Stimulated activated CD4-positive, alpha-beta T cell treated with anti-CD3 and anti-CD28 coated beads, Interleukin-12 subunit alpha, Interleukin-12 subunit beta, amount 100 ng/mL, for 24 hours (primary cell): ENCODE measurements around the gene RINL.
A peak's percentile ranks its signal among the peaks of the same experiment; 100 is the strongest.
"Not testable (repeated sequence)": the region's sequence is repeated elsewhere in the genome, so short reads cannot be mapped to it uniquely, and the experiment has no call there.

ENCODE experiments used
- DNase-seq, 2 experiments: peaks; one replicate each; pipeline ENCODE4 v3.0.0-alpha.2; 2020; ENCODE audit warnings: low read depth in 2 of 2

Gene RINL

DNA sequence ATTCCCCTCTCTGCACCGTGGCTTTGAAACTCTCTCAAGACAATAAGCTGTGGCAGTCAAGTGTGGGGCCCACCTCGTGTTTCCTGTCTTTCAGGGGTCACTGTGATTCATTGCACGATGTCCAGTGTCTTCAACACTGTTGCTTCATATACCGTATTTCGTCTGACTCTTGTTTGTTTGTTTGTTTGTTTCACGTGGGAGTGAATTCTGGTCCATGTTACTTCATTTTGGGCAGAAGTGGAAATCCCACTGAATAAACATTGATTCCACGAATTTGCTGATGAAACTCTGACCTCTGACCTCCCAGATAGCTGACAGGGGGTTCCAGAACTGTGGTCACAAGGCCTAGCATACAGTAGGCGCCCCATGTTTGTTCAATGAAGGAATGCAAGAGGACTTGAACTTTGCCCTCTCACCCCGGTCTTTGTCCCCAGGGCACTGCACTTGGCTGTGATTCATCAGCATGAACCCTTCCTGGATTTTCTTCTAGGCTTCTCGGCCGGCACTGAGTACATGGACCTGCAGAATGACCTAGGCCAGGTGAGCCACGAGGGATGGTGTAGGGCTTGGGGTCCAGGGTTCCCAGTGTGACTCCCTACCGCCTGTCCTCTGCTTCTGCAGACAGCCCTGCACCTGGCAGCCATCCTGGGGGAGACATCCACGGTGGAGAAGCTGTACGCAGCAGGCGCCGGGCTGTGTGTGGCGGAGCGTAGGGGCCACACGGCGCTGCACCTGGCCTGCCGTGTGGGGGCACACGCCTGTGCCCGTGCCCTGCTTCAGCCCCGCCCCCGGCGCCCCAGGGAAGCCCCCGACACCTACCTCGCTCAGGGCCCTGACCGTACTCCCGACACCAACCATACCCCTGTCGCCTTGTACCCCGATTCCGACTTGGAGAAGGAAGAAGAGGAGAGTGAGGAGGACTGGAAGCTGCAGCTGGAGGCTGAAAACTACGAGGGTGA is 26.8 kb upstream of the RINL start:
- DNase-seq = no peak

DNA sequence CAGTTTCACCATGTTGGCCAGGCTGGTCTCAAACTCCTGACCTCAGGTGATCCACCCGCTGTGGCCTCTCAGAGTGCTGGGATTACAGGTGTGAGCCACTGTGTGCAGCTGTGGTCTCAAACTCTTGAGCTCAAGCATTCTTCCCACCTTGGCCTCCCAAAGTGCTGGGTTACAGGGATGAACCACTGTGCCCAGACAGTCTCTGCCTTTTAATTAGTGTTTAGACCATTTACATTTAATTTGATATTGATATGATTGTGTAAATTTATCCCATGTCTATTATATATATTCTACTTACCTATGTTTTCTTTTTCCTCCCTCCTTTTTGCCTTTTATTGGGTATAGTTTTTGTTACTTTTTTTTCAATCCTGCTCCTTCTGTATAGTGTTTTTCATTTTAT is 23.6 kb upstream of the RINL start:
- DNase-seq = no peak

DNA sequence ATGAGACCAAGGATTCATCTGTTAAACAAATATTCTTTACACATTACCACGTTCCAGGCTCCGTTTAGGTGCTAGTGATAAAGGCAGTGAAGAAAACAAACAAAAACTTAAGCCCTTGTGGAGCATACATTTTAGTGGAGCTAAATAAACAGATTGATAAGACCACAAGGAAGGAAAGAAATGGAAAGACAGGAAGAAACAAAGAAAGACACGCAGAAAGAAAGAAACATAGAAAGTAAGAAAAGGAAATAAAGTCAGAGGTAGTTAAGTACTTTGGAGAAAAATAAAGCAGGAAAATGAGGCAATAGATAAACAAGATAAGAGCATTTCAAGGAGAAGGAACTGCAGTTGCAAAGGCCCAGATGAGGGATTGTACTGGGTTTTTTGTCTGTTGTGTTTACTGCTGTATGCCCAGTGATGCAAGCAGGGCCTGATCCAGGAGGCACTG is 22.7 kb upstream of the RINL start:
- DNase-seq = no peak

DNA sequence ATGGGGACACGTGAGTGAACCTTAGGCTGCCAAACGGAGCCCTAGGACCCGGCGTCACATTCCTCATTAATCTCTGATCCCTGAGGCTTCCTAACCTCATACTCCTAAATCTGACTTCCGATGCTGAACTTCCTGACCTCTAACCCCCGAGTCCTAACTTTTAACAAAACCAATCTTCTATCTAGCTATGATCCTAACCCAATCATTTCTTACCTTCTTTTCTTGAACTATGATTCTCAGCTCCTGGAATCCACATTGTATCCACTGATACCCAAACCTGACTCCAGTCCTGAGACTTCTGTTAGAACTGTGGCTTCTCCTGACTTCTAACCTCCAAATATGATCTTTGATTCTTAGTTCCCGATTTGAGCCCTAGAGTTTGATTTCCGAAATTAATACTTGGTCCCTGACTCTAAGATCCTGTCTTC is 22.1 kb upstream of the RINL start:
- no peak for DNase-seq

DNA sequence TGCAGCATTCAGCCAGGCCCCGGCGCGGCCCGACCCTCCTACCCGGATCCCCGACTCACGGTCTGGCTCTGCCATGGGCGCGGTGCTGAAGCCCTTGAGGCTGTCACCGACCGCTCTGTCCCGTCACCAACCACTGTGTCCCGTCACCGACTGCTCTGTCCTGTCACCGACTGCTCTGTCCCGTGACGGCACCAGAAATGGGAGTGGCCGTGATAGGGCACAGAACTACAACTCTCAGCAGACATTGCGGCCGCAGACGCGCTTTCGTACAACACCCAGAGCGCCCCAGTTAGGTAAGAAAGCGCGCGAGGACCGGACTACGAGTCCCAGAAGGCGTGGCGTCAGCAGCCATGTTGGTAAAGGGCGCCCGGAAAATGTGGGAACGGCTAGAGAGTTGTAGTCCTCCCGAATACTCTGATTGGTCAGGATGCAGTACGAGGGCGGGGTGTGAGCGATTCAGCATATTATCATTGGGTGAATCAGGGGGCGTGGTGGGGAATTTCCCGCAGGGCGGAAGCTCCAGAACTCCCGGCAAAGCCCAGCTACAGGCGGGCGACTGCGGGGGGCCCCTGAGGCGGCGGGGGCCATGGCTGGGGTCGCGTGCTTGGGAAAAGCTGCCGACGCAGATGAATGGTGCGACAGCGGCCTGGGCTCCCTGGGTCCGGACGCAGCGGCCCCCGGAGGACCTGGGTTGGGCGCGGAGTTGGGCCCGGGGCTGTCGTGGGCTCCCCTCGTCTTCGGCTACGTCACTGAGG is 21.5 kb upstream of the RINL start, which contains the start of the genes NFKBIB and SIRT2:
Gene NFKBIB, plus strand, starts transcription at position 523 of the 755 bp plus-strand sequence. Its CDS starts 64 bp downstream, at position 587.
Gene SIRT2, minus strand, starts transcription at position 172 of the 755 bp plus-strand sequence. Its CDS starts 97 bp downstream, at position 75.
- peak; percentile 99 for DNase-seq

DNA sequence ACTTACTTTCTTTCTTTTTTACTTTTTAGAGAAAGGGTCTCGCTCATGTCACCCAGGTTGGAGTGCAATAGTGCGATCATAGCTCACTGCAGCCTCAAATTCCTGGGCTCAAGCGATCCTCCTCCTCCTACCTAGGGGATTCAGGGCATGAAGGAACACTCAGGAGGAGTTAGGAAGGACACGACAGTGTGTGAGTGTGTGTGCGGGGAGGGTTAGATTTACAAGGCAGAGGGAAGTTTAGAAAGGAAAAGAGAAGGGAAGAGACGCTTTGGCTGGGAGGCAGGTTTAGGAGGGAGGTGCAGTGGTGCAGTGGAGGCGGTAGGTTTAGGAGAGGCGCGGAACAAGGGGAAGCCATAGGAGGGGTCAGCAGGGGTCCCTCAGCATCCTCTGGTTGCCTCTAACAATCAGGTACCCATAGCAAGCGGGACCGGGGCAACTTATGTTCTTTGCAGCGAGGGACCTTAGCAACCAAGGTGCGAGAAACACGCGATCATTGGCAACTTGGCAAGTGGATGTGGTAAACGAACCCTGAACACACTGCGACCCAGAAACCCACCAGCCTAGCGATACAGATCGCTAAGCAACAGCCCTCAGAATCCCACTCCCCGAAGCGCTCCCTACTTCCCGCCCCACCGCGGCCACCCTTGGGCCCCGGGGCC is 20.8 kb upstream of the RINL start:
- no peak for DNase-seq

DNA sequence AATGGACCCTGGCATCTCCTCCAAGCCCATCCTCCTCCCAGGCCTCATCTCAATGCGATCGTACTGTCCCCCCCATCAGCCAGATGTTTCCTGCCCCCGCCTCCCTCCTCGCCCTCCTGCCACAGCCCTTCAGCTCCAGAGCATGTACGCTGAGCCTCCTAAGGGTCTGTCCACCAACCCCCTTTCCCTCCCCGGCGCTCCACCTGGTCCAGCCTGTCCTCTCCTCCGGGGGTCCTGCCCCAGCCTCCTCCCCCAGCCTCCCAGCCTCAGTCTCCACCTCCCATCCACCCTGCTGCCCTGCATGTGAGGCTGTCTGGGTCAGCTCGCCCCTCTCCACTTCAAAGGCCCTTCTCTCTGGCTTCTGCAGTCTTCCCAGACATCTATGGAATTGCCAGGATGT is 16.9 kb upstream of the RINL start:
- DNase-seq = no peak

DNA sequence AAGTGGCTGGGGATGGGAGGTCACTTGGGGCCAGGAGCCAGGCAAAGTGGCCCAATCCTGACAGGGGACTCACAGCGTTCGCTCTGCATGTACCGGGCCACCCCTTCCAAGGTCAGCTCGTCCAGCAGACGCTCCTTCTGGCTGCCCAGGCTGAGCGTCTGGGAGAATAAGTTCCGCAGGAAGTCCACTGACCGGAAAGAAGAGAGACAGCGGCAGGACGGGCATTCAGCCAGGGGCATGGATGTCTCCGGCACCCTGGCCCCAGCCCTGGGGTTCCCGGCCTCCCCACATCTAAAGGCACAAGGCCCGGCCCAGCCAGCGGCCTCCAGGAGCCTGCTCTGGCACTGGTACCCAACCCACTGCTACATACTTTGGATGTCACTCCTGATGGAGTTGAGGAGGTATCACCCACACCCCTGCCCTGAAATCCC is 15.3 kb upstream of the RINL start:
- DNase-seq = no peak

DNA sequence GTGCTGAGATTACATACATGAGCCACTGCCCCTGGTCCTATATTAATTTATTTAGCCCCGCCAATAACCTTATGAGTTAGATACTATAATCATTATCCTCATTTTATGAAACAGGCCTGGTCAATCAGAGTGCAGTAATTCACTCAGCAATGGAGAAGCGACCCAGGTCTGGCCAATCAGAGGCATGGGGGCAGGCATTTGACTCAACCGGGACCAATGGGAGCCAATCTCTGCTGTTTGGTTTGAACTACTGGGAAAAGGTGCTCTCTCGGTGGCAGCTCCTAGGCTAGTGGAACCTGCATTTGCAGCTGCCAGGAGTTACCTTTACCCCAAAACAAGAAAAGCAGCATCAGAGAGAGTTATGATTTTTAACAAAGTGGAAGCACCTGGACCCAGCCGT is 14.8 kb upstream of the RINL start:
- no peak for DNase-seq

DNA sequence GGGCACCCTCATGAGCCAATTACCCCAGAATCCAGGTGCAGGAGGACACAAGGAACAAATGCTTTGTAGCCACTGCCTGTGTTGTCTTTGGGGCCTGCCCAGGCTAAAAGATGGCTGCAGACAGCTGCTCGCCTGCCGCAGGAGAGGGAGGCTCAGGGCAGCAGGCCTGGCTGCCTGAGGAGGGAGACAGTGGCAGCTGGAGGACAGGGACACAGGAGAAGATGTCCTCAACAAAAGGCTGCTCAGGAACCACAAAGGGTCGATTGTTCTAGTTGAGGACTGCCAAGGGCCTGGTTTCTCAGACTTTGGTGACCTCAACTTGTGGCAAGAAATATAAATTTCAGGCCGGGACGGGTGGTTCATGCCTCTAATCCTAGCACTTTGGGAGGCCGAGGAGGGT is 13.7 kb upstream of the RINL start:
- DNase-seq = no peak

DNA sequence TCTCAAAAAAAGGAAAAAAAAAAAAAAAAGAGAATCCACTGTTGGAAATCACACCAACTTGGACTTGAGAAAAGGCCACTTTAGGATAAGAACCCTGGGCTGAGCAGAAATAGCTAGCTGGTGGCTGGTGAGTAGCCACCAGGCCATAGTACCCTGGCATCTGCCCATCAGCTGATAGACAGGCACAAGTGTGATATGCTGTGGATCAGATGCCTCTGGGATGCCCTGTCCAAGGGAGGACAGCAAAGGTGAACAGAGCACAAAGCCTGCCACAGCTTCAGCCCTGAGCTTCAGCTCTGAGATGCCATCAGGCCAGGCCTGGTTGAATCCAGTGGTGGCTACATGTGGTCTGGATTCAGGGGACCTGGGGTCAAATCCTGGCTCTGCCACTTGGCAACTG is 12.6 kb upstream of the RINL start:
- DNase-seq = no peak

DNA sequence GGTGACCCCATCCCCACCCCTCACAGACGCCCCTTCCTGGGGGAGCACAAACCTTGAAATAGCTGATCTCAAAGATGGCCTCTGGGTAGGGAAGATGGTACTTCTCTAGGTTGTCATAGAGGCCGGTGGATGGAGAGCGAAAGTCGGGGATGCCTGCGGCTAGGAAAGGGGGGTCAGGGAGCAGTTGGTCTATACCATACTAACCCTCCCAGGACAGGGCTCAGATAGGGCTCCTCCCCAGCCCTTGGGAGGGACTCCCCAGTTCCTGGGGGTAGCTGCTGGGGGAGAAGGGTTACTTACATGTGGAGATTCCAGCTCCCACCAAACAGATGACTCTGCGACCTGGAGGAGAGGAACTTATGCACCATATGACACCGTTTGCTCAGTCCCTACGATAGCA is 11.7 kb upstream of the RINL start:
- DNase-seq = no peak

DNA sequence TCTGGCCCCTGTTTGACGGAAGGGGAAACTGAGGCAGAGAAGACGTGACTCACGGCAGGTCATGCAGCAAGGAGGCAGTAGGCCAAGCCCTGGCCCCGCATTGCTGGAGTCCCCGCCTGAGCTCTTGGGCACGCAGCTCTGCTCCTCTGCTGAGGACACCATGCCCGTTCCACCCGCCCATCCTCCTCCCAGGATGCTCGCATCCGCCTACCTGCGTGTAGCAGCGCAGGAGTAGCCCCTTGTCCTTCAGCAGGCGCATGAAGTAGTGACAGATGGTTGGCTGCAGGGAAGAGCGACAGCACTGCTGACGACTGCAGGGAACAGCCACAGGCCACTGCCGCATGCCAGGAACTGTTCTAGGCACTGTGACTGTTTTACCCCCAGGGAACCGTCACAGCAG is 10.8 kb upstream of the RINL start:
- DNase-seq = no peak

DNA sequence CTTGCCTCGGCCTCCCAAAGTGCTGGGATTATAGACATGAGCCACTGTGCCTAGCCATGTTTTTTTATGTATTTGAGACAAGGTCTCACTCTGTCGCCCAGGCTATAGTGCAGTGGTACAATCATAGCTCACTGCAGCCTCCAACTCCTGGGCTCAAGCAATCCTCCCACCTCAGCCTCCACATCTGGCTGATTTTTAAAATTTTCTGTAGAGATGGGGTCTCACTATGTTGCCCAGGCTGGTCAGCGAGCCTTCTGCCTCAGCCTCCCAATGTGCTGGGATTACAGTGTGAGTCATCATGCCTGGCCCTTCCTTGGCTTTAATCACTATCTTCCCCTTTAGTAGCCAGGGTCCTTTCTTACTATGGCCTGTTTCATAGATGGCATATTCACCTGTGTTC is 6.6 kb upstream of the RINL start:
- not testable (repeated sequence) for DNase-seq

DNA sequence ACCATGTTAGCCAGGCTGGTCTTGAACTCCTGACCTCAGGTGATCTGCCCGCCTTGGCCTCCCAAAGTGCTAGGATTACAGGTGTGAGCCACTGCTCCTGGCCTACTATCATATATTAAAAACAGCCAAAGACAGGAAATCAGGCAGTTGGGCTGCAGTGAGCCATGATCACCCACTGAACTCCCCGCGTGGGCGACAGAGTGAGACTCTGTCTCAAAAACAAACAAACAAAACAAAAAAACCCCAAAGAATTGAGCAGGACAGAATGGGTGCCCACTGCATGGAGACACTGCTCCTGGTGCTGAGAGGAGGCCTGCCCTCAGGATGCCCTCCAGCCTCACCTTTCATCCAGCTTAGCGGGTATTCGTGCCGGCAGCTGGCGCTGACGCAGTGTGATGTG is 5.2 kb upstream of the RINL start:
- DNase-seq = no peak

DNA sequence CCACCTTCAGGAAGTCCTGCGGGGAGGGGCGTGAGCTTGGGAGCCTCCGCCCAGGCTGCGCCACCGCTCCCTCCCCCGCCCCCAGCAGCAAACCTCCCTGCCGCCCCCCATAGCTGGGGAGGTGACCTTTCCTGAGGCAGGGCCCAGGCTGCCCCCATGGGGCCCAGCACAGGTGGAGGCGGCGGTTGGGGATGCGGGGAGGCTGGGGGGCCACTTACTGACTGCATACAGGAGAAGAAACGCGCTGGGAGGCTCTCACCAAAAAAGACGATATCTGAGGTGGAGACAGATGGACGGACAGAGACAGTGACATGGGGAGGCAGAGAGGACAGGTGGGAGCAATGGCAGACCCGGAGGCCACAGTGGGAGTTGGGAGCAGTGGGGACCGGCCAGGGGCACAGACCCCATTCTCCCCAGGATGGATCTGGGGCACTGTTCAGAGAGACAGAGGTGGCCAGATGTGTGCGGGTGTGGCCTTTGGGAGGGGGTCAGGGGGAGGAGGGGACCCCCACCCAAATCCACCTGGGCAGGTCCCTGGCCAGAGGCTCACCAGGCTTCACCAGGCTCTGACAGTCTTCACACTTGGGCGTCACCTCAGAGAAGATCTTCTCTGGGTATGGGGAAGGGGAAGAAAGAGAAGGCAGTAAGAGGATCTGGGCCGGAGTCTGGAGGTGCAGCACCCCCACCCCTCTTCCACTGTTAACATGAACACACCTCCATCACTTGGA is 3.0 kb upstream of the RINL start:
- no peak for DNase-seq

DNA sequence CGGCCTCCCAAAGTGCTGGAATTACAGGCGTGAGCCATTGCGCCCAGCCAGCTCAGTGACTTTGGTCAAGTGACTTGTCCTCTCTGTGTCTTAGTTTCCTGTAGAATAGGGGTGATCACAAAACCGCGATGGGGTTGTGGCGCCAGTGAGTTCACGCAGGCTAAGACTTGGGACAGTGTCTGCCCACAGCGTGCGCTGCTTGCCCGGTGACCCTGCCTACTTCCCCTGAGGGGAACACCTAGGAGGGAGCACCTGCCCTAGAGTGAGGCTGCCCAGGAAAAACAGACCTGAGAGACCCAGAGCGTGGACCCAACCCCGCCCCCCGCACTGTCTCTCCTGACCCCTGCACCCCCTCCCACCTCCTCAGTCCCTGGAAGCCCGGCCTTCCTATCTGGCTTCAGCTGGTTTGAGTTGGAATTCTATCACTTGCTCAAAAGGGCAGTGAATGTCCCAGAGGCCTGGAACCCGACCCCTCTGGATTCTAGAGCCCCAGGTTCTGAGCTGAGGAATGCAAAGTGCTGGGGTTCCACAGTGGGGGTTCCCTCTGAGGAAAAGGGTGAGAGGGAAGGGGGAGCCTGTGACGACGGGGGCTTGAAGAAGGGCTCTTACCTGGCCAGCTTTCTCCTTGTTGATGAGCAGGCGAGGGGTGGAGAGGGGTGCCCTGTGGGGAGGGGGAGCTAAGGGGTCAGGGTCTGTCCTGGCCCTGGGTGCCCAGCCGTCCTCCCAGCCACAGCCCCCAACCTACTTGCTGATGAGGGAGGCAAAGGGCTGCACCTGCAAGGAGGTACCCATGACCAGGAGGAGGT is 2.2 kb upstream of the RINL start:
- DNase-seq = no peak

DNA sequence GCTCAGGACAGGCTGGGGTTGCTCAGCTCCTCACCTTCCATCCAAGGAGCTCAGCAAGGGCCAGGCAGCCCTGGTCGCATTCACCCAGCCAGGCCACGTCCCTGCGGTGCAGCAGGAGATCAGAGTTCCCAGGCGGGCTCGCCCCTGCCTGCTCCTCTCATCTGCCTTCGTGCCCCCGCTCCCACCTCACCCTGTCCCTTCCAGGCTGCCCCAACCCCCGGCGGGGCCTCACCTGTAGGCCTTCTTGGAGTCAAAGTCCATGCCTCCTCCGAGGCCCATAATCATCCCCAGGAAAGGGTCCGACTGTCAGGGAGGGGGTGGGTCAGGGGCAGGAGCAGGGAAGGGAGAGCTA is 1.3 kb upstream of the RINL start:
- no peak for DNase-seq

DNA sequence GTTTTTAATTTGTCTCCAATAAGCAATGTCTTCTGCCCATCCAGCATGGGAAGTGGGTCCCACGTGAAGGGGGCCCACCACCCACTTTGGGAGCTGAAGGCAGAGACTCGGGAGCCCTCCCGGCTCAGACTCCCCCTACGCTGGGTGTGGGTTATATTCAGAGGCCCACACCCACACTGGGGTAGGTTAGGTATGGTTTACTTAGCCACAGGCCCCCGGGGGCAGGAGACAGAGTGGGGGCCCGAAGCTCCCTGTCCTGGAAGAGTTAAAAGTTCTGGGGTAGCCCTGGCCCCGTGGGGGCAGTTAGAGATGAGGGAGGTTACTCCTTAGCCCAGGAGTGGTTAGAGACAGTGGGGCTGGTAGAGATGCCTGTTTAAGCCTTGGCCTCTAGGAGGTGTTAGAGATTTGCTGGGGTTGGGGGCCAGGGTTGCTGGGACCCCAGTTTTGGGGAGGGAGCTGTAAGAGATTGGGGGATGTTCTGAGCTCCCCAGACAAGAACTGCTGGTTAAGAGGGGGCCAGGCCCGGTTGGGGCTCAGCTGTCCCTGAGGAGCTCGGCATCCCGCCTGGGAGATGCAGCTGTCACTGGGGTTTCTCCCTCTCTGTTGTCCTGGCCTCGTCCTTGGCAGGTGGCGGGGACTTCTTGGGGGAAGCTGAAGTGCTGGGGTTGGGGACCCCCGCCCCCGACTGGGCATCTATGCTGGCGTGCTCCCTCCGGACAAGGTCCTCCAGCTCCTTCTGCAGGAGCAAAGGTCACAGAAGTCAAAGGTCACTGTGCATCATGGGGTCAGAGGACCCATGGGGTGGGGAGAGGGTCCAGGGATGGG is 712 bp upstream of the RINL start:
- no peak for DNase-seq
